Gastrocnemius medialis (tissue), 4 donors: ENCODE results near the gene EXOSC5. TPM values are rescaled to one million over a fixed set of nuclear protein-coding genes. Genes with fewer than 3 reads are reported as not detected.
"Not testable (repeated sequence)": the region's sequence is repeated elsewhere in the genome, so short reads cannot be mapped to it uniquely, and the experiment has no call there.

Experiments used
- ATAC-seq, 2 donors: fragments of 150-250 bp; one replicate each; pipeline ENCODE4 v1.9.1; 2016
- DNase-seq, 2 donors: peaks; one replicate each; pipeline ENCODE4 v3.0.0-alpha.2; 2019
- H3K27ac ChIP-seq, 4 donors: fragments of 200-600 bp; sonication (generic); 1 replicate in 1 of 4; 2 replicates in 3 of 4; pipeline ENCODE4 v1.5.1; 2016 to 2018; ENCODE audit warnings: mild to moderate bottlenecking in 2 of 4, moderate library complexity in 1 of 4
- H3K27me3 ChIP-seq, 3 donors: fragments of 200-600 bp; sonication (generic) in 2 of 3; 1 replicate in 1 of 3; 2 replicates in 2 of 3; pipeline versions ENCODE4 v1.5.1 to v1.6.0; 2016 to 2019; ENCODE audit warnings: mild to moderate bottlenecking in 1 of 3, moderate library complexity in 1 of 3
- H3K36me3 ChIP-seq, 2 donors: fragments of 200-600 bp; sonication (generic) in 1 of 2; one replicate each; pipeline ENCODE4 v1.5.1; 2017 to 2018
- H3K4me1 ChIP-seq, 2 donors: fragments of 200-600 bp; sonication (generic) in 1 of 2; one replicate each; pipeline ENCODE4 v1.5.1; 2016 to 2017; ENCODE audit warnings: mild to moderate bottlenecking in 2 of 2
- H3K4me3 ChIP-seq, 4 donors: fragments of 200-600 bp; sonication (generic) in 3 of 4; 1 replicate in 1 of 4; 2 replicates in 3 of 4; pipeline ENCODE4 v1.5.1; 2016 to 2019; ENCODE audit warnings: mild to moderate bottlenecking in 2 of 4
- H3K9me3 ChIP-seq, 3 donors: fragments of 200-600 bp; sonication (generic) in 2 of 3; 1 replicate in 1 of 3; 2 replicates in 2 of 3; pipeline ENCODE4 v1.5.1; 2016 to 2019
- POLR2A ChIP-seq, 2 donors: fragments of 450-650 bp; IDR thresholded peaks; one replicate each; pipeline ENCODE4 v1.6.1; 2017; ENCODE audit warnings: antibody characterized with exemption in 2 of 2, mild to moderate bottlenecking in 2 of 2, moderate library complexity in 2 of 2
- in situ Hi-C, 4 donors: fragments of 200-750 bp; cut with MboI; loops; one replicate each; pipeline versions ENCODE4 v1.15.0 to v1.8.0; 2017; ENCODE audit warnings: low sequenced_read_pairs in 4 of 4
- intact Hi-C: fragments of 100-400 bp; cut with DNase I; formaldehyde crosslinking; loops from one replicate; pipeline ENCODE4 v1.15.1; 2023; ENCODE audit warnings: low total_unique reads
- total RNA-seq, 4 donors: library from RNA; depleted of rRNA; stranded (reverse); fragments of >200 nt; gene quantifications; one replicate each; pipeline versions ENCODE4 v1.1.0 to v1.2.3, GENCODE V29; 2016
- TF ChIP-seq, protein P1 (sequence below), 5 experiments: fragments of 450-650 bp in 3 of 5; fragments of 200-600 bp in 2 of 5; sonication (generic) in 2 of 5; IDR thresholded peaks in 4 of 5; conservative IDR thresholded peaks in 1 of 5; 1 replicate in 4 of 5; 2 replicates in 1 of 5; pipeline ENCODE4 v1.5.1; 2016 to 2019; ENCODE audit warnings: antibody characterized with exemption in 5 of 5, mild to moderate bottlenecking in 3 of 5, moderate library complexity in 3 of 5

Gene EXOSC5
- total RNA-seq, 4 donors from 2014 or later, result 29.1 to 61.9 (median 40.9) TPM

GRCh38 chr19:41411100-41411967 is 14.2 kb upstream of the EXOSC5 start:
- intact Hi-C loops (no loop called here), in situ Hi-C loops (no loop called here)
- DNase-seq (no peak), ATAC-seq (no peak)
- no peak overlapping the region for H3K4me3 ChIP-seq
- peaks cover 0 to 17% of the 10 kb centered on the region in 2 donors for H3K36me3 ChIP-seq
- no peaks in the 10 kb centered on the region for H3K27me3 ChIP-seq
- peaks cover 58 to 77% of the 10 kb centered on the region in 2 donors for H3K4me1 ChIP-seq
- no peak for TF ChIP-seq POLR2A (IDR thresholded peaks at IDR 0.05)
- TF ChIP-seq, protein P1, sequence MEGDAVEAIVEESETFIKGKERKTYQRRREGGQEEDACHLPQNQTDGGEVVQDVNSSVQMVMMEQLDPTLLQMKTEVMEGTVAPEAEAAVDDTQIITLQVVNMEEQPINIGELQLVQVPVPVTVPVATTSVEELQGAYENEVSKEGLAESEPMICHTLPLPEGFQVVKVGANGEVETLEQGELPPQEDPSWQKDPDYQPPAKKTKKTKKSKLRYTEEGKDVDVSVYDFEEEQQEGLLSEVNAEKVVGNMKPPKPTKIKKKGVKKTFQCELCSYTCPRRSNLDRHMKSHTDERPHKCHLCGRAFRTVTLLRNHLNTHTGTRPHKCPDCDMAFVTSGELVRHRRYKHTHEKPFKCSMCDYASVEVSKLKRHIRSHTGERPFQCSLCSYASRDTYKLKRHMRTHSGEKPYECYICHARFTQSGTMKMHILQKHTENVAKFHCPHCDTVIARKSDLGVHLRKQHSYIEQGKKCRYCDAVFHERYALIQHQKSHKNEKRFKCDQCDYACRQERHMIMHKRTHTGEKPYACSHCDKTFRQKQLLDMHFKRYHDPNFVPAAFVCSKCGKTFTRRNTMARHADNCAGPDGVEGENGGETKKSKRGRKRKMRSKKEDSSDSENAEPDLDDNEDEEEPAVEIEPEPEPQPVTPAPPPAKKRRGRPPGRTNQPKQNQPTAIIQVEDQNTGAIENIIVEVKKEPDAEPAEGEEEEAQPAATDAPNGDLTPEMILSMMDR (IDR thresholded peaks at IDR 0.05 in 4 of 5, conservative IDR thresholded peaks at IDR 0.05 in 1 of 5), result no peak
- H3K9me3 ChIP-seq, result no peaks in the 10 kb centered on the region
- peak overlapping the region; percentile 71 to 83 (median 80) for H3K27ac ChIP-seq

- ATAC-seq (no peak), DNase-seq (no peak)
- H3K27me3 ChIP-seq, result no peaks in the 10 kb centered on the region
- intact Hi-C loops (no loop called here), in situ Hi-C loops (no loop called here)
- H3K27ac ChIP-seq, result peak overlapping the region; percentile 71 to 83 (median 80)
- H3K4me1 ChIP-seq, result peaks cover 57 to 77% of the 10 kb centered on the region in 2 donors
- H3K36me3 ChIP-seq, result peaks cover 0 to 16% of the 10 kb centered on the region in 2 donors
- no peak overlapping the region for H3K4me3 ChIP-seq
- no peaks in the 10 kb centered on the region for H3K9me3 ChIP-seq
- TF ChIP-seq POLR2A (IDR thresholded peaks at IDR 0.05), result no peak
Observed at GRCh38 chr19:41410336-41411054, 13.3 kb upstream of the EXOSC5 start.

- Histone ChIP-seq H3K4me1 (peaks cover 45 to 73% of the 10 kb centered on the region in 2 donors), H3K4me3 (no peak overlapping the region)
- intact Hi-C loops, result no loop called here
Observed at GRCh38 chr19:41409288-41409687, 12.1 kb upstream of the EXOSC5 start.

GRCh38 chr19:41408846-41409245 is 11.7 kb upstream of the EXOSC5 start:
- H3K4me1 ChIP-seq, result peaks cover 44 to 68% of the 10 kb centered on the region in 2 donors
- H3K36me3 ChIP-seq, DNase-seq, H3K4me3 ChIP-seq, intact Hi-C loops, ATAC-seq, H3K27me3 ChIP-seq, in situ Hi-C loops, H3K9me3 ChIP-seq: not testable (repeated sequence)
- peak overlapping the region; percentile 31 to 83 (median 76) for H3K27ac ChIP-seq

More at GRCh38 chr19:41409288-41409687, 12.1 kb upstream of the EXOSC5 start:
- Histone ChIP-seq H3K36me3 (peaks cover 0 to 11% of the 10 kb centered on the region in 2 donors), H3K27ac (peak overlapping the region; percentile 31 to 83 (median 76)), H3K9me3 (no peaks in the 10 kb centered on the region), H3K27me3 (no peaks in the 10 kb centered on the region)
- in situ Hi-C loops, result no loop called here
- peak in 1 of 2 donors; percentile 68 for DNase-seq
- TF ChIP-seq POLR2A (IDR thresholded peaks at IDR 0.05), result no peak
- TF ChIP-seq, protein P1 (IDR thresholded peaks at IDR 0.05 in 4 of 5, conservative IDR thresholded peaks at IDR 0.05 in 1 of 5), result no peak
- ATAC-seq, result peak; percentile 67 to 81

GRCh38 chr19:41408256-41408655 is 11.1 kb upstream of the EXOSC5 start:
- H3K27me3 ChIP-seq, result no peaks in the 10 kb centered on the region
- in situ Hi-C loops (no loop called here), intact Hi-C loops (no loop called here)
- H3K9me3 ChIP-seq, result no peaks in the 10 kb centered on the region
- no peak overlapping the region for H3K4me3 ChIP-seq
- H3K4me1 ChIP-seq, result peaks cover 45 to 67% of the 10 kb centered on the region in 2 donors
- TF ChIP-seq, protein P1 (IDR thresholded peaks at IDR 0.05 in 4 of 5, conservative IDR thresholded peaks at IDR 0.05 in 1 of 5), result no peak
- no peak for TF ChIP-seq POLR2A (IDR thresholded peaks at IDR 0.05)
- DNase-seq (no peak), ATAC-seq (no peak)
- peaks cover 0 to 10% of the 10 kb centered on the region in 2 donors for H3K36me3 ChIP-seq
- H3K27ac ChIP-seq, result peak overlapping the region in 3 of 4 donors; percentile 18 to 81 (median 31)
